Neural progenitor cell (in vitro differentiated cells): Measurements from ENCODE around the gene NDUFS8.

Experiments used
- CTCF ChIP-seq: fragments of 200-600 bp; sonication (generic); IDR thresholded peaks from 2 replicates; pipeline ENCODE4 v1.5.1; 2017; ENCODE audit warnings: antibody characterized with exemption, mild to moderate bottlenecking
- EZH2 ChIP-seq: fragments of 200-600 bp; sonication (generic); IDR thresholded peaks from 2 replicates; pipeline ENCODE4 v1.6.1; 2017; ENCODE audit warnings: antibody characterized with exemption, mild to moderate bottlenecking, moderate library complexity

GRCh38 chr11:68032003-68032402, 1.5 kb downstream of the NDUFS8 start:
- TF ChIP-seq CTCF, result no peak
- no peak for TF ChIP-seq EZH2
